HG03045 (cell line): ENCODE measurements around the gene SLC4A2.

Source experiments
- ATAC-seq: cut with Tn5 transposase; IDR thresholded peaks from one replicate; pipeline ENCODE4 v1.9.1; 2021; ENCODE audit warnings: mild to moderate bottlenecking, moderate library complexity; ENCODE audit not compliant: unreplicated experiment

SLC4A2 gene

DNA sequence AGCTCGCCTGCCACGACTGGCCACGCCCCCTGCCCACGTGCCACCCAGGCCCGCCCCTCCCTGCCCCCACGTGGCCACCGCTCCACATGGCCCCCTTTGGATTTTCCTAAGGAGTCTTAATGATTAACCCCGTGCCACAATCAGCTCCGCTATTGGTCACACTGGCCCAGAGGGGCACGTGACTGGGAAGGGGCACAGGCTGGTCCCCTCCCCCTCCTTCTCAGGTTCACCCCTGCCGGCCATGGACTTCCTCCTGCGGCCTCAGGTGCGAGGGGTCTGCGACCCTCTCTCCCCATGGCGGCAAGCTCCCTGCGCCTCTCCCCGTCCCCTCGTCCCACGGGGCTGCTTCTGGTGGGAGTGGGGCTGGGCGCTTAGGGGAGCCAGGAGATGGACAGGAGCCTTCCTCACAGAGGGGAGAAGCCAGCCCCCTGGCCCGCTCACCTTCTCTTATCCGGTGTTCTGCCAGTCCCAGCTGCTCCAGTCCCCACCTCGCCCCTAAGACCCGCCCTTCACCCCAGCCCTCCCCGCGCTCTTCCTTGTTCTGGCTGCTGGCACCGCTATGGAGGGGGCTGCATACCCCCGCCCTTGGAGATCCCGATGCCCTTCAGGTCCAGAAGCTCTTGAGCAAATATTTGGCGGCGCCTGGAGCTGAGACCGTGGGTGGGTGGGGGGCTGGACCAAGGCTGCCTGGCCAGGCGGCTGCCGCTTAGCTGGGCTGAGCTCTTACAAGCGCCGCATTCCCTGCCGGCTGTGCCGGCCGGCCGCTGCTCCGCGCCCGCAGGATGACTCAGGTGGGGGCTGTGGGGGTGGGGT, 3.2 kb downstream of the SLC4A2 start:
- ATAC-seq, result no peak

- ATAC-seq, result no peak
Measured at GRCh38 chr7:151063212-151063561, 3.8 kb downstream of the SLC4A2 start.

DNA sequence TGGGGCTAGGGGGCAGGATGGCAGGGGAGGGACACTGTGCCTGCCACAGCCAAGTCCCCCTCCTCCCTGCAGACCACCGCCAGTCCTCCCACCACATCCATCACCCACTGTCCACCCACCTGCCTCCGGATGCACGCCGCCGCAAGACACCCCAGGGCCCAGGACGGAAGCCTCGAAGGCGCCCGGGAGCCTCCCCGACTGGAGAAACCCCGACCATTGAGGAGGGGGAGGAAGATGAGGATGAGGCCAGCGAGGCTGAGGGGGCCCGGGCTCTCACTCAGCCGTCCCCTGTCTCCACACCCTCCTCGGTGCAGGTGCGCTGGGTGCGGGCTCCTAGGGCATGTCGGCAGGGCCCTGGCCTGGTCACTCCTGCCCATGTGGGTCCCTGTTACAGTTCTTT, 5.1 kb downstream of the SLC4A2 start:
- no peak for ATAC-seq

DNA sequence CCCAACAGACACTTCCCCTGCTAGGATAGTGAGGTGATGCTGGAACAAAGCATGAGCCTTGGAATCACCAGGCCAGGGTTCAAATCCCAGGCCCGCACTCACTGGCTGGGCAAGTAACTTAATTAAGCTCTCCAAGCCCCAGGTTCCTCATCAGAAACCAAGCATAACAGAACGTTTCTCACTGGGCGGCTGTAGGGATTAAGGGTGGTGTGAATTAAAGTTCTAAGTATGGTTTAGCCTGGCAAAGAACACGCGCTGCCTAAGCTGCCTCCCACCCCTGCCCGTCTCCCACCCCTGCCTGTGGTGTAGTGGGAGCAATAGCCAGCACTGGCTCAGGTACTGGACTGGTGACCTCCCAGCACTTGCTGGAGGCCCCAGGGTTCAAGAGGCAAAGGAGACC, 5.6 kb downstream of the SLC4A2 start:
- no peak for ATAC-seq

DNA sequence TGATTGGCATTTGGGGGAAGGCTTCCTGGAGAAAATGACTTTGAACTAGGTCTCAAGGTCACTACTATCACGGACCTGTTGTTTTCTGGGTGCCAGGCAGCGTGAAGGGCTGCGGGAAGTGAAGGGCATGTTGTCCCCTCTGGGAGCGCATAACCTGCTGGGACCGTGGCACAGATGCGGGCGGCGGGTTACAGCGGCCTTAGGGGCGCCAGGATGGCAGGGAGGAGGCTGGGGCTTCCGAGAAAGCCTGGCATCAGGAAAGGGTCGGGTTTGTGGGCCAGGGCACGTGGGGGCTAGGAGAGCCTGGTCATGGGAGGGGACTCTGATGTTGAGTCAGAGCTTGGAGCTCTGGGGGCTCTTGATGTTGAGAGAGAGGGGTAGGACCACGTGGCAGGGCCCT, 6.1 kb downstream of the SLC4A2 start:
- ATAC-seq, result no peak

GRCh38 chr7:151066273-151066974, 7.0 kb downstream of the SLC4A2 start:
- no peak for ATAC-seq

- no peak for ATAC-seq
Measured at GRCh38 chr7:151068069-151068773, 8.8 kb downstream of the SLC4A2 start.

DNA sequence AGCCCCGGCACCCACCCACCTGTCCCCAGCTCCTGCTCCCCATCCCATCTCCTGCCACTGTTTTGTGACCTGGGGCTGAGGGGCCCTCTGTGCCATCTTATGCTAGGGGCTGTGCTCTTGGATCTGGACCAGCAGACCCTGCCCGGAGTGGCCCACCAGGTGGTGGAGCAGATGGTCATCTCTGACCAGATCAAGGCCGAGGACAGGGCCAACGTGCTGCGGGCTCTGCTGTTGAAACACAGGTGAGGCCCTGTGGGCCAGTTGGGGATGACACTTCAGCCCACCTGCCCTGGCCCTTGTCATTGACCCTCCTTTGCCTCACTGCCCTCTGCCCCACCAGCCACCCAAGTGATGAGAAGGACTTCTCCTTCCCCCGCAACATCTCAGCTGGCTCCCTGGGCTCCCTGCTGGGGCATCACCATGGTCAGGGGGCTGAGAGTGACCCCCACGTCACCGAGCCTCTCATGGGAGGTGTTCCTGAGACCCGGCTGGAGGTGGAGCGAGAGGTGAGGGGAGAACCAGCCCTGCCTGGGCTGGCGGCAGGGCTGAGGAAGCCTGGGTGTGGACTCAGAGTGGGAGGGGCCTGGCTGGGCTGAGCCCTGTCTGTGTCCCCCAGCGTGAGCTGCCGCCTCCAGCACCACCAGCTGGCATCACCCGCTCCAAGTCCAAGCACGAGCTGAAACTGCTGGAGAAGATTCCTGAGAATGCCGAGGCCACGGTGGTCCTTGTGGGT, 10.6 kb downstream of the SLC4A2 start:
- no peak for ATAC-seq

DNA sequence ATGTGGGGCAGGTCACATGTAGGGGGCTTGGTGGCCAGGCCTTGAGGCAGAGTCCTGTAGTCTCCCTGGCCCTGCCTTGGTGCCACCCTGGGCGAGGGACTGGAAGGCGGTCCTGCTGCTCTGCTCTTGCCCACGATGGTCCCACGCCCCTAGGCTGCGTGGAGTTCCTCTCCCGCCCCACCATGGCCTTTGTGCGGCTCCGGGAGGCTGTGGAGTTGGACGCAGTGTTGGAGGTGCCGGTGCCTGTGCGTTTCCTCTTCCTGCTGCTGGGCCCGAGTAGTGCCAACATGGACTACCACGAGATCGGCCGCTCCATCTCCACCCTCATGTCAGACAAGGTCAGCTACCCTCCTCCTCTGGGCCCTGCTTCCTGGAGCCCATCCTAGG, 11.2 kb downstream of the SLC4A2 start:
- ATAC-seq, result no peak

DNA sequence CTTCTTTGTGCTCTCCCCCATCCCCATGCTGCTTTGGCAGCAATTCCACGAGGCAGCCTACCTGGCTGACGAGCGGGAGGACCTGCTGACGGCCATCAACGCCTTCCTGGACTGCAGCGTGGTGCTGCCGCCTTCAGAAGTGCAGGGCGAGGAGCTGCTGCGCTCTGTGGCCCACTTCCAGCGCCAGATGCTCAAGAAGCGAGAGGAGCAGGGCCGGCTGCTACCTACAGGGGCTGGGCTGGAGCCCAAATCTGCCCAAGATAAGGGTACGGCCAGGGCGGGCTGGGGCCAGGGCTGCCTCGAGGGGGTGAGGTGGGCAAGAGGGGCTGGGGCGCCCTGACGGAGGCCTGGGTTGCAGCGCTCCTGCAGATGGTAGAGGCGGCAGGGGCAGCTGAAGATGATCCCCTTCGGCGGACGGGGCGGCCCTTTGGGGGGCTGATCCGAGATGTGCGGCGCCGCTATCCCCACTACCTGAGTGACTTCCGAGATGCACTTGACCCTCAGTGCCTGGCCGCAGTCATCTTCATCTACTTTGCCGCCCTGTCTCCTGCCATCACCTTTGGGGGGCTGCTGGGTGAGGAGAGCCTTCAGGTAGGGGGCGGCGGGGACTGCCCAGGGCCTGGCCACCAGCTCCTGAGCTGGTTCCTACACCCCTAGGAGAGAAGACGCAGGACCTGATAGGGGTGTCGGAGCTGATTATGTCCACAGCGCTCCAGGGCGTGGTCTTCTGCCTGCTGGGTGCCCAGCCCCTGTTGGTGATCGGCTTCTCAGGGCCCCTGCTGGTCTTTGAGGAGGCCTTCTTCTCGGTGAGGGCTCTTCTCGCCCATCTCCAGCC, 11.9 kb downstream of the SLC4A2 start:
- no peak for ATAC-seq

- no peak for ATAC-seq
Measured at GRCh38 chr7:151073990-151074389, 14.6 kb downstream of the SLC4A2 start.

DNA sequence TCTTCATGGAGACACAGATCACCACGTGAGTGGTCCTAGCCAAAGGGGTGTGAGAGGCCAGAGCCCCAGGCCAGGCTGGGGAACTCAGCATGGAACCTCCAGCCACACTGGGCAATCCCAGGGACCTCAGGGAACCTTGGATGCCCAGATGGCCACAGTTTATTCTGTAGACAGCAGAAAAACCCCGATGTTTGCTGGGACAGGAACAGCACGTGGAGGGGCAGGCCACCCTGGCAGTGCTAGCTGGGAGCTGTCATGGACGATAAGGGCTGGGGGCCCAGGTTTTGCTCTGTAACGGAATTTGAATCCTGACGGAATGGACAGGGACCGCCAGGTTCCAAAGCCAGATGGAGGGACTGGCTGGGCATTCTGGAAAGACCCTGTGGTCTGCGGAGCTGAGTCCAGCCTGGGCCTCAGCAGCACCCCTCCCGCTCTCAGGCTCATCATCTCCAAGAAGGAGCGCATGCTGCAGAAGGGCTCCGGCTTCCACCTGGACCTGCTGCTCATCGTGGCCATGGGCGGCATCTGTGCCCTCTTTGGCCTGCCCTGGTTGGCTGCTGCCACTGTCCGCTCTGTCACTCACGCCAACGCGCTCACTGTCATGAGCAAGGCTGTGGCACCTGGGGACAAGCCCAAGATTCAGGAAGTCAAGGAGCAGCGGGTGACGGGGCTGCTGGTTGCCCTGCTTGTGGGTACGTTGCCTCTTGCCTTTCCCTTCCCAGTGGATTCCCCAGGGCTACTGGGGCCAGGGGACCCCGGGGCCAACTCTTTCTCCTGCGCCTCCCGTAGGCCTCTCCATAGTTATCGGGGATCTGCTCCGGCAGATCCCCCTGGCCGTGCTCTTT, 15.7 kb downstream of the SLC4A2 start:
- no peak for ATAC-seq

DNA sequence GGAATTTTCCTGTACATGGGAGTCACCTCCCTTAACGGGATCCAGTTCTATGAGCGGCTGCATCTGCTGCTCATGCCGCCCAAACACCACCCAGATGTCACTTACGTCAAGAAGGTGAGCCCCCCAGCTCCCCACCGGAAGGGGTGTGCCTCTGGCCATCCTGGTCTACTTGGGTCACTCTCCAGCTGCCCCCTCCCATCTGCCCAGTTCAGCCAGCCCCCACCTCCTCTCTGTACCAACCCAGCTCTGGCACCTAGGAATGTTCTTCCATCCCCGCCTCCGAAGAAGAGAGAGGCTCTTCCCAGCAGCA, 16.2 kb downstream of the SLC4A2 start:
- no peak for ATAC-seq

- no peak for ATAC-seq
Measured at GRCh38 chr7:151075978-151076426, 16.6 kb downstream of the SLC4A2 start.

- no peak for ATAC-seq
Measured at GRCh38 chr7:151076863-151077704, 17.7 kb downstream of the SLC4A2 start.

DNA sequence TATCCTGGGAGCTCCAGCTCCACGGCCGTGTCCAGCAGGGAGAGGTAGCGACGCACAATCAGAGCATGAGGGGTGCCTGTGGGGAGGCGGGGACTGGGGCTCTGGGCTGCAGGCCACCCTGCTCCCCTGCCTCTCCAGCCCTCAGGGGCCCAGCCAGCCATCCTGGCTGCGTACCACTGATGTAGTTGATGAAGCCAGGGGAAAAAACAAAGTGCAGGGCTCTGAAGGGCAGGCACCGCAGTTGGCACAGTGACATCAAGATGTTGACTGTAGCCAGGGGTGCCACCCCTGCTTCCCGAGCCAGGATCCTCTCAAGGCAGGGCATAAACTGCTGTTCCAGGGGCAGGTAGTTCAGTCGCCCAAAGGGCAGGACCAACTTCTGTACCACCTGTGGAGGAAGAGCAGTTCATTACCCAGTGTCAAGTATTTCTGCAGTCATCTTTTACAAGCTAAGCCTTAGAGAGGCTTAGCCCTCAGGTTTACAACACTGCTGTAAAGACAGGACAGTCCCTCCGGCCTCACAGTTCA, 18.4 kb downstream of the SLC4A2 start:
- ATAC-seq, result no peak

- ATAC-seq, result no peak
Measured at GRCh38 chr7:151078233-151079040, 19.0 kb downstream of the SLC4A2 start.
